ENCODE data around the gene NEDD8. TPM values are rescaled to one million over a fixed set of nuclear protein-coding genes. Genes with fewer than 3 reads are reported as not detected.

NEDD8 gene
- total RNA-seq, 8 experiments from 2014 or later = 180 to 362 (median 267) TPM

- Histone ChIP-seq H3K4me1 (replicated peaks in 1 of 2) (peaks cover 19 to 25% of the 10 kb centered on the region in 2 donors), H3K4me3 (no peak overlapping the region), H3K27ac (no peak overlapping the region)
- in situ Hi-C loops (cut with MboI; ENCODE audit: low pct_unique_long_range_greater_than_20kb in 2 of 9, low sequenced_read_pairs in 9 of 9, unreplicated experiment in 9 of 9) = no loop called here
- WGBS, 10 experiments = 80 to 100% (median 91%) methylated on average over 1 to 9 of the region's 14 CpGs; no CpG with 5 or more reads in 2 of the 10 experiments
- no peak for ATAC-seq (replicated peaks in 6 of 8)
These were observed 49.9 kb downstream of the NEDD8 start for GRCh38 chr14:24182110-24182882.

- H3K27ac ChIP-seq = no peak overlapping the region
- in situ Hi-C loops (cut with MboI; ENCODE audit: low pct_unique_long_range_greater_than_20kb in 2 of 9, low sequenced_read_pairs in 9 of 9, unreplicated experiment in 9 of 9) = no loop called here
These were observed 50.6 kb downstream of the NEDD8 start for GRCh38 chr14:24181371-24182077.

GRCh38 chr14:24179961-24180796, 52.0 kb downstream of the NEDD8 start:
- WGBS, 10 experiments = 60 to 100% (median 72%) methylated on average over 1 to 5 of the region's 18 CpGs; no CpG with 5 or more reads in 4 of the 10 experiments
- ATAC-seq (replicated peaks in 6 of 8) = peak; percentile 43 to 89 (median 86)
- Histone ChIP-seq H3K4me1 (replicated peaks in 1 of 2) (peaks cover 19 to 23% of the 10 kb centered on the region in 2 donors), H3K4me3 (no peak overlapping the region), H3K27ac (peak overlapping the region; percentile 87 to 89)
- in situ Hi-C loops (cut with MboI; ENCODE audit: low pct_unique_long_range_greater_than_20kb in 2 of 9, low sequenced_read_pairs in 9 of 9, unreplicated experiment in 9 of 9) = no loop called here

More at GRCh38 chr14:24181371-24182077, 50.6 kb downstream of the NEDD8 start:
- ATAC-seq (replicated peaks in 6 of 8) = no peak
- H3K4me1 ChIP-seq (replicated peaks in 1 of 2) = peaks cover 19 to 23% of the 10 kb centered on the region in 2 donors
- 73 to 100% (median 98%) methylated on average over 1 to 8 of the region's 19 CpGs; no CpG with 5 or more reads in 5 of the 10 experiments for WGBS, 10 experiments
- H3K4me3 ChIP-seq = no peak overlapping the region

- H3K4me3 ChIP-seq = no peak overlapping the region
- WGBS, 10 experiments = 78 to 100% (median 100%) methylated on average over 1 to 5 of the region's 14 CpGs; no CpG with 5 or more reads in 5 of the 10 experiments
- peak overlapping the region; percentile 87 to 89 for H3K27ac ChIP-seq
- in situ Hi-C loops (cut with MboI; ENCODE audit: low pct_unique_long_range_greater_than_20kb in 2 of 9, low sequenced_read_pairs in 9 of 9, unreplicated experiment in 9 of 9) = no loop called here
- H3K4me1 ChIP-seq (replicated peaks in 1 of 2) = peaks cover 19 to 23% of the 10 kb centered on the region in 2 donors
- peak in 2 of 8 experiments; percentile 0 to 1 for ATAC-seq (replicated peaks in 6 of 8)
These were observed 52.7 kb downstream of the NEDD8 start for GRCh38 chr14:24179294-24179960.

GRCh38 chr14:24178399-24179178, 53.6 kb downstream of the NEDD8 start:
- Histone ChIP-seq H3K4me3 (no peak overlapping the region), H3K27ac (peak overlapping the region in 1 of 2 donors; percentile 87), H3K4me1 (replicated peaks in 1 of 2) (peaks cover 19 to 23% of the 10 kb centered on the region in 2 donors)
- in situ Hi-C loops (cut with MboI; ENCODE audit: low pct_unique_long_range_greater_than_20kb in 2 of 9, low sequenced_read_pairs in 9 of 9, unreplicated experiment in 9 of 9) = no loop called here
- no peak for ATAC-seq (replicated peaks in 6 of 8)
- 60 to 100% (median 79%) methylated on average over 1 to 5 of the region's 12 CpGs; no CpG with 5 or more reads in 6 of the 10 experiments for WGBS, 10 experiments

- H3K4me3 ChIP-seq = no peak overlapping the region
- ATAC-seq (replicated peaks in 6 of 8) = no peak
- H3K4me1 ChIP-seq (replicated peaks in 1 of 2) = peaks cover 19 to 23% of the 10 kb centered on the region in 2 donors
- WGBS, 10 experiments = 87% methylated on average over 4 of the region's 14 CpGs; no CpG with 5 or more reads in 9 of the 10 experiments
- H3K27ac ChIP-seq = no peak overlapping the region
- in situ Hi-C loops (cut with MboI; ENCODE audit: low pct_unique_long_range_greater_than_20kb in 2 of 9, low sequenced_read_pairs in 9 of 9, unreplicated experiment in 9 of 9) = no loop called here
These were observed 54.3 kb downstream of the NEDD8 start for GRCh38 chr14:24177891-24178290.

GRCh38 chr14:24177041-24177825, 54.9 kb downstream of the NEDD8 start:
- ATAC-seq (replicated peaks in 6 of 8) = no peak
- H3K27ac ChIP-seq = no peak overlapping the region
- no peak overlapping the region for H3K4me3 ChIP-seq
- peaks cover 19 to 23% of the 10 kb centered on the region in 2 donors for H3K4me1 ChIP-seq (replicated peaks in 1 of 2)
- in situ Hi-C loops (cut with MboI; ENCODE audit: low pct_unique_long_range_greater_than_20kb in 2 of 9, low sequenced_read_pairs in 9 of 9, unreplicated experiment in 9 of 9) = no loop called here
- WGBS, 10 experiments = 86 to 100% (median 90%) methylated on average over 4 to 8 of the region's 12 CpGs; no CpG with 5 or more reads in 7 of the 10 experiments

GRCh38 chr14:24176599-24176998, 55.6 kb downstream of the NEDD8 start:
- Histone ChIP-seq H3K27ac (no peak overlapping the region), H3K4me3 (no peak overlapping the region), H3K4me1 (replicated peaks in 1 of 2) (peaks cover 19 to 23% of the 10 kb centered on the region in 2 donors)
- ATAC-seq (replicated peaks in 6 of 8) = no peak
- 77 to 100% (median 100%) methylated on average over 2 to 4 of the region's 5 CpGs; no CpG with 5 or more reads in 4 of the 10 experiments for WGBS, 10 experiments
- in situ Hi-C loops (cut with MboI; ENCODE audit: low pct_unique_long_range_greater_than_20kb in 2 of 9, low sequenced_read_pairs in 9 of 9, unreplicated experiment in 9 of 9) = no loop called here

GRCh38 chr14:24172871-24173281, 59.3 kb downstream of the NEDD8 start:
- ATAC-seq (replicated peaks in 6 of 8) = peak in 1 of 8 experiments; percentile 5
- 42 to 80% (median 61%) methylated on average over 1 to 8 of the region's 20 CpGs; no CpG with 5 or more reads in 7 of the 10 experiments for WGBS, 10 experiments
- Histone ChIP-seq H3K27ac (no peak overlapping the region), H3K4me1 (replicated peaks in 1 of 2) (no peaks in the 10 kb centered on the region), H3K4me3 (peak overlapping the region in 4 of 5 donors; percentile 42 to 72 (median 58))
- in situ Hi-C loops (cut with MboI; ENCODE audit: low pct_unique_long_range_greater_than_20kb in 2 of 9, low sequenced_read_pairs in 9 of 9, unreplicated experiment in 9 of 9) = no loop called here

- in situ Hi-C loops (cut with MboI; ENCODE audit: low pct_unique_long_range_greater_than_20kb in 2 of 9, low sequenced_read_pairs in 9 of 9, unreplicated experiment in 9 of 9) = no loop called here
- no peak for ATAC-seq (replicated peaks in 6 of 8)
- WGBS, 10 experiments = 0 to 84% methylated on average over 5 to 9 of the region's 30 CpGs; no CpG with 5 or more reads in 8 of the 10 experiments
- Histone ChIP-seq H3K4me1 (replicated peaks in 1 of 2) (no peaks in the 10 kb centered on the region), H3K4me3 (peak overlapping the region; percentile 35 to 72 (median 49)), H3K27ac (peak overlapping the region in 1 of 2 donors; percentile 5)
These were observed 59.8 kb downstream of the NEDD8 start for GRCh38 chr14:24172261-24172860.
